IMR-90 (cell line): ENCODE measurements around the gene RXRB. TPM values are rescaled to one million over a fixed set of nuclear protein-coding genes. Genes with fewer than 3 reads are reported as not detected.

Experiments used
- ATAC-seq: fragments of 200-7000 bp; cut with Tn5 transposase; 2 replicates; pipeline ENCODE4 v1.9.1; 2020; ENCODE audit warnings: low read depth, mild to moderate bottlenecking, moderate library complexity
- BruUV-seq: library from RNA; stranded (reverse); fragments of 400-500 nt; replicated peaks from 2 replicates; lab custom pipeline; 2021; lab: Mats Ljungman, UMichigan
- CTCF ChIA-PET: fragments of 300-600 bp; formaldehyde crosslinking; extraction: SDS; loops from one replicate; lab custom pipeline; 2021; ENCODE audit warnings: antibody characterized with exemption; lab: Yijun Ruan, JAX
- POLR2A ChIA-PET: fragments of 300-600 bp; sonication (Branson Sonifier 250); formaldehyde crosslinking; loops from one replicate; lab custom pipeline; 2022; ENCODE audit warnings: antibody characterized with exemption; ENCODE audit not compliant: unreplicated experiment; lab: Charles Lee
- DNase-seq: peaks from one replicate; pipeline ENCODE4 v3.0.0; 2013
- H2AFZ ChIP-seq: replicated peaks from 2 replicates; pipeline ENCODE3; 2013; ENCODE audit warnings: low read length, mild to moderate bottlenecking; ENCODE audit not compliant: poor library complexity
- H2AK5ac ChIP-seq: 2 replicates; pipeline ENCODE4 v1.6.1; 2013; ENCODE audit warnings: low read depth, low read length, inconsistent platforms
- H2AK9ac ChIP-seq: replicated peaks from 2 replicates; pipeline ENCODE3; 2013; ENCODE audit warnings: mild to moderate bottlenecking, low read depth, low read length, moderate library complexity; ENCODE audit not compliant: poor library complexity
- H2BK120ac ChIP-seq: 2 replicates; pipeline ENCODE4 v1.6.1; 2013; ENCODE audit warnings: low read depth, low read length, inconsistent platforms
- H2BK15ac ChIP-seq: 3 replicates; pipeline ENCODE4 v1.6.1; 2013; ENCODE audit warnings: low read depth, low read length, inconsistent platforms
- H2BK20ac ChIP-seq: 2 replicates; pipeline ENCODE4 v1.6.1; 2013; ENCODE audit warnings: low read depth, mild to moderate bottlenecking, inconsistent platforms, low read length, moderate library complexity
- H2BK5ac ChIP-seq: 2 replicates; pipeline ENCODE4 v1.6.1; 2013; ENCODE audit warnings: mild to moderate bottlenecking, low read depth, low read length, inconsistent platforms; ENCODE audit not compliant: poor library complexity, severe bottlenecking
- H3K14ac ChIP-seq: replicated peaks from 2 replicates; pipeline ENCODE4 v1.6.1; 2013; ENCODE audit warnings: low read depth, low read length, inconsistent platforms
- H3K18ac ChIP-seq: 2 replicates; pipeline ENCODE4 v1.6.1; 2013; ENCODE audit warnings: low read depth, low read length, control low read depth
- H3K23ac ChIP-seq: 2 replicates; pipeline ENCODE4 v1.6.1; 2013; ENCODE audit warnings: low read depth, low read length, inconsistent platforms
- H3K27ac ChIP-seq: 2 replicates; pipeline ENCODE4 v1.5.1; 2013; ENCODE audit warnings: mild to moderate bottlenecking, control low read depth, low read length; ENCODE audit not compliant: insufficient read depth
- H3K27me3 ChIP-seq: 2 replicates; pipeline ENCODE4 v1.6.1; 2013; ENCODE audit warnings: low read length; ENCODE audit not compliant: control insufficient read depth, insufficient read depth
- H3K36me3 ChIP-seq: 2 replicates; pipeline ENCODE4 v1.6.1; 2013; ENCODE audit warnings: low read length, mixed read lengths; ENCODE audit not compliant: control insufficient read depth, insufficient read depth
- H3K4ac ChIP-seq: 2 replicates; pipeline ENCODE4 v1.6.1; 2013; ENCODE audit warnings: low read depth, low read length, inconsistent platforms
- H3K4me1 ChIP-seq: 2 replicates; pipeline ENCODE4 v1.6.1; 2013; ENCODE audit warnings: low read length, mixed read lengths; ENCODE audit not compliant: control insufficient read depth, insufficient read depth
- H3K4me2 ChIP-seq: 2 replicates; pipeline ENCODE4 v1.6.1; 2013; ENCODE audit warnings: low read depth, mild to moderate bottlenecking, control low read depth, low read length, moderate library complexity
- H3K4me3 ChIP-seq: 2 replicates; pipeline ENCODE4 v1.5.1; 2013; ENCODE audit warnings: low read depth, mild to moderate bottlenecking, control low read depth, low read length, moderate library complexity; ENCODE audit not compliant: insufficient read depth
- H3K56ac ChIP-seq: 2 replicates; pipeline ENCODE4 v1.6.1; 2013; ENCODE audit warnings: low read length, inconsistent platforms; ENCODE audit not compliant: insufficient read depth; ENCODE audit errors: extremely low read depth
- H3K79me1 ChIP-seq, 2 experiments: 2 replicates each; pipeline ENCODE4 v1.6.1; 2013; ENCODE audit warnings: low read length in 2 of 2, inconsistent platforms in 1 of 2, low read depth in 1 of 2
- H3K9ac ChIP-seq: 2 replicates; pipeline ENCODE4 v1.6.1; 2013; ENCODE audit warnings: low read depth, low read length, control low read depth
- H3K9me1 ChIP-seq: 2 replicates; pipeline ENCODE4 v1.6.1; 2013; ENCODE audit warnings: low read length, inconsistent platforms; ENCODE audit not compliant: insufficient read depth
- H3K9me3 ChIP-seq: 2 replicates; pipeline ENCODE4 v1.6.1; 2013; ENCODE audit warnings: low read length; ENCODE audit not compliant: control insufficient read depth, insufficient read depth
- H4K20me1 ChIP-seq: 2 replicates; pipeline ENCODE4 v1.6.1; 2013; ENCODE audit warnings: low read length, inconsistent platforms; ENCODE audit not compliant: insufficient read depth
- H4K5ac ChIP-seq: 2 replicates; pipeline ENCODE4 v1.6.1; 2013; ENCODE audit warnings: mild to moderate bottlenecking, low read depth, low read length, control low read depth
- H4K8ac ChIP-seq, 2 experiments: 2 replicates each; pipeline ENCODE4 v1.6.1; 2013; ENCODE audit warnings: low read depth in 2 of 2, low read length in 2 of 2, control low read depth in 1 of 2, inconsistent platforms in 1 of 2
- H4K91ac ChIP-seq: 2 replicates; pipeline ENCODE4 v1.6.1; 2013; ENCODE audit warnings: low read depth, low read length, inconsistent platforms; ENCODE audit not compliant: insufficient read depth
- FOS ChIP-seq: fragments of 150-350 bp; IDR thresholded peaks from 2 replicates; pipeline ENCODE4 v1.6.1; 2016; ENCODE audit warnings: low read depth, low read length
- MXI1 ChIP-seq: IDR thresholded peaks from 2 replicates; pipeline ENCODE4 v1.6.1; 2012; ENCODE audit warnings: low read depth, mild to moderate bottlenecking, low read length, moderate library complexity, borderline replicate concordance
- RFX5 ChIP-seq: IDR thresholded peaks from 2 replicates; pipeline ENCODE4 v1.8.0; 2012; ENCODE audit warnings: low read depth, mild to moderate bottlenecking, low read length, moderate library complexity
- WGBS, 2 experiments: methylation state at CpG; one replicate each; pipeline versions ENCODE4 v1.1.5 to v1.1.7; 2013; ENCODE audit warnings: missing lambda C conversion rate in 2 of 2; ENCODE audit not compliant: insufficient read length in 1 of 2; ENCODE audit errors: extremely low coverage in 2 of 2; 5-methylcytosine and 5-hydroxymethylcytosine counted together
- dilution Hi-C: fragments of 300-500 bp; cut with HindIII; formaldehyde crosslinking; loops from one replicate; pipeline ENCODE4 v1.14.3; 2018; ENCODE audit warnings: low sequenced_read_pairs; ENCODE audit not compliant: unreplicated experiment
- in situ Hi-C: fragments of 300-500 bp; cut with MboI; formaldehyde crosslinking; loops from 3 replicates; pipeline ENCODE4 v1.14.3; 2019; ENCODE audit warnings: low sequenced_read_pairs, inconsistent platforms, mixed read lengths
- intact Hi-C: fragments of 100-400 bp; cut with micrococcal nuclease; formaldehyde crosslinking; loops from 2 replicates; pipeline ENCODE4 v1.10.0; 2022
- polyA plus RNA-seq, 3 experiments: library from polyadenylated mRNA; depleted of rRNA; stranded (reverse); fragments of >200 nt; gene quantifications; 2 replicates each; pipeline ENCODE4 v1.2.3, GENCODE V29; 2012; ENCODE audit warnings: low replicate concordance in 1 of 3
- total RNA-seq: library from RNA; depleted of rRNA; stranded (reverse); fragments of >200 nt; gene quantifications from 2 replicates; pipeline ENCODE4 v1.2.3, GENCODE V29; 2012
- TF ChIP-seq, protein P1 (sequence below): fragments of 150-350 bp; IDR thresholded peaks from 2 replicates; pipeline ENCODE4 v1.6.1; 2017; ENCODE audit warnings: mild to moderate bottlenecking, antibody characterized with exemption, low read length, low read depth

The RXRB gene
- total and polyA plus RNA-seq, 2 of the 4 experiments (the other 2 are of a cell fraction), result 18.6 to 53.7 TPM

DNA sequence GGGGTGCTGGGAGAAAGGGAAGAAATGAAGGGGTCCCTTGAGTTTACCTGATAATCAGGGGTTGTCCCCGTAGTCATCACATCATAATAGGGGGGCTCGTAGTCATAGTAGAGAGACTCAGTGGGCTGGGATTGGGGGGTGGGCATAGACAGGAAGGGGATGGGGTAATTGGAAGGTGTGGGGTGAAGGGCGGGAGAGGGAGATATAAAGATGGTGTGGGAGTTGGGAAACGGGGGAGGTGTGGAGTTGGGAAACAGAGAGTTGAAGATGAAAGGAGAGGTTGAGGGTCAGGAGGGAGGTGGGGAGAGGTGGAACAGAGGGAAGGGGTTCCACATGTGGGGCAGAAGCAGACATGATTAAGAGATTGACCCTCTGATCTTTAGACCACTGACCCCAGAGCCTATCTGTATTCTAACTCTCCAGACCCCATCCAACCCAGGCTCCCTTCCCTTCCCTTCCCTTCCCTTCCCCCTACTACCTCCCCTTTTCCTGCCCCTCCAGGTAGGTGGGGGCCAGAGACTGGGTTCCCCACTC, 14.7 kb downstream of the RXRB start:
- 39 to 100% methylated on average over 2 to 3 of the region's 4 CpGs for WGBS, 2 experiments
- Histone ChIP-seq H3K18ac (no peak overlapping the region), H3K56ac (no peak overlapping the region), H2AFZ (no peak overlapping the region), H2BK15ac (no peak overlapping the region), H3K4me3 (no peak overlapping the region), H3K9ac (no peak overlapping the region), H3K4me2 (no peak overlapping the region), H3K23ac (no peak overlapping the region), H3K9me3 (no peaks in the 10 kb centered on the region), H2AK5ac (no peak overlapping the region), H3K4ac (no peak overlapping the region), H2BK120ac (no peak overlapping the region), H3K79me1 (no peaks in the 10 kb centered on the region), H4K8ac (no peak overlapping the region), H2BK20ac (no peak overlapping the region), H2AK9ac (no peak overlapping the region), H3K4me1 (no peaks in the 10 kb centered on the region), H3K27me3 (peaks cover 34% of the 10 kb centered on the region), H3K36me3 (no peaks in the 10 kb centered on the region), H2BK5ac (no peak overlapping the region), H3K9me1 (no peaks in the 10 kb centered on the region), H4K91ac (no peak overlapping the region), H4K20me1 (no peaks in the 10 kb centered on the region), H3K27ac (no peak overlapping the region), H3K14ac (no peak overlapping the region), H4K5ac (no peak overlapping the region)
- dilution Hi-C loops (no loop called here), in situ Hi-C loops (no loop called here), intact Hi-C loops (no loop called here)
- no peak for TF ChIP-seq MXI1
- no peak for TF ChIP-seq RFX5
- TF ChIP-seq FOS, result no peak
- TF ChIP-seq, protein P1, sequence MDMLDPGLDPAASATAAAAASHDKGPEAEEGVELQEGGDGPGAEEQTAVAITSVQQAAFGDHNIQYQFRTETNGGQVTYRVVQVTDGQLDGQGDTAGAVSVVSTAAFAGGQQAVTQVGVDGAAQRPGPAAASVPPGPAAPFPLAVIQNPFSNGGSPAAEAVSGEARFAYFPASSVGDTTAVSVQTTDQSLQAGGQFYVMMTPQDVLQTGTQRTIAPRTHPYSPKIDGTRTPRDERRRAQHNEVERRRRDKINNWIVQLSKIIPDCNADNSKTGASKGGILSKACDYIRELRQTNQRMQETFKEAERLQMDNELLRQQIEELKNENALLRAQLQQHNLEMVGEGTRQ, result no peak
- DNase-seq, result no peak
- ChIA-PET CTCF (no interaction called here), POLR2A (no interaction called here)
- no TSS peak for BruUV-seq
- ATAC-seq, result no peak
